H1 (cell line): Measurements from ENCODE around the gene TRIM6. TPM values are rescaled to one million over a fixed set of nuclear protein-coding genes. Genes with fewer than 3 reads are reported as not detected.

Experiments used
- CTCF ChIA-PET: fragments of 300-600 bp; sonication (Branson Sonifier 250); formaldehyde crosslinking; loops from one replicate; lab custom pipeline; 2021; ENCODE audit not compliant: partially characterized antibody; lab: Charles Lee
- POLR2A ChIA-PET: fragments of 300-600 bp; sonication (Branson Sonifier 250); formaldehyde crosslinking; loops from one replicate; lab custom pipeline; 2021; ENCODE audit warnings: inconsistent platforms; ENCODE audit not compliant: partially characterized antibody; lab: Charles Lee
- DNase-seq, 2 experiments: peaks; one replicate each; pipeline versions ENCODE4 v3.0.0 to v3.0.0-alpha.2; 2010 to 2022; ENCODE audit warnings: low spot score in 2 of 2, low read depth in 1 of 2, mixed read lengths in 1 of 2
- FAIRE-seq: peaks from 2 replicates; lab custom pipeline; 2011; peaks lifted over from hg19 to GRCh38; lab: Jason Lieb, UNC
- H2AFZ ChIP-seq: 2 replicates; pipeline ENCODE4 v1.8.1; 2012; ENCODE audit warnings: low read length, inconsistent platforms
- H2AK5ac ChIP-seq: 2 replicates; pipeline ENCODE4 v1.6.1; 2013; ENCODE audit warnings: low read depth, low read length
- H2BK120ac ChIP-seq: replicated peaks from 2 replicates; pipeline ENCODE3; 2013; ENCODE audit warnings: low read depth, low read length, inconsistent platforms
- H2BK12ac ChIP-seq: 2 replicates; pipeline ENCODE4 v1.6.1; 2013; ENCODE audit warnings: low read depth, low read length
- H2BK15ac ChIP-seq: 2 replicates; pipeline ENCODE4 v1.6.1; 2013; ENCODE audit warnings: low read length
- H2BK20ac ChIP-seq: 2 replicates; pipeline ENCODE4 v1.6.1; 2013; ENCODE audit warnings: low read length
- H2BK5ac ChIP-seq: 2 replicates; pipeline ENCODE4 v1.6.1; 2013; ENCODE audit warnings: low read depth, low read length
- H3K14ac ChIP-seq: 2 replicates; pipeline ENCODE4 v1.6.1; 2013; ENCODE audit warnings: inconsistent platforms; ENCODE audit not compliant: insufficient read length
- H3K18ac ChIP-seq: 2 replicates; pipeline ENCODE4 v1.6.1; 2013; ENCODE audit warnings: low read length; ENCODE audit errors: extremely low read depth
- H3K23ac ChIP-seq: 2 replicates; pipeline ENCODE4 v1.6.1; 2013; ENCODE audit warnings: inconsistent platforms; ENCODE audit not compliant: insufficient read length
- H3K23me2 ChIP-seq: 2 replicates; pipeline ENCODE4 v1.6.1; 2013; ENCODE audit warnings: low read depth, low read length
- H3K27ac ChIP-seq: 2 replicates; pipeline ENCODE4 v1.6.1; 2011; ENCODE audit warnings: low read depth, low read length, inconsistent platforms
- H3K27me3 ChIP-seq, 4 experiments: replicated peaks in 1 of 4; 1 replicate in 1 of 4; 2 replicates in 3 of 4; pipeline versions ENCODE4 v1.6.1 to v1.8.1; 2011 to 2013; ENCODE audit warnings: low read length in 3 of 4, mild to moderate bottlenecking in 3 of 4, inconsistent platforms in 2 of 4, mixed read lengths in 2 of 4, moderate library complexity in 1 of 4; ENCODE audit not compliant: control insufficient read depth in 3 of 4, insufficient read depth in 3 of 4; ENCODE audit errors: extremely low read depth in 1 of 4
- H3K36me3 ChIP-seq, 4 experiments: 2 replicates each; pipeline versions ENCODE4 v1.6.1 to v1.8.1; 2011 to 2013; ENCODE audit warnings: mild to moderate bottlenecking in 4 of 4, low read length in 3 of 4, moderate library complexity in 2 of 4, control low read depth in 1 of 4, inconsistent platforms in 1 of 4; ENCODE audit not compliant: insufficient read depth in 4 of 4, control insufficient read depth in 2 of 4
- H3K4ac ChIP-seq: replicated peaks from 2 replicates; pipeline ENCODE3; 2013; ENCODE audit warnings: low read length, low read depth, mixed read lengths, inconsistent platforms; ENCODE audit not compliant: insufficient read length
- H3K4me1 ChIP-seq, 4 experiments: replicated peaks in 1 of 4; 1 replicate in 1 of 4; 2 replicates in 3 of 4; pipeline versions ENCODE4 v1.6.1 to v1.8.1; 2011 to 2013; ENCODE audit warnings: low read length in 3 of 4, inconsistent platforms in 2 of 4, mixed read lengths in 1 of 4; ENCODE audit not compliant: insufficient read depth in 4 of 4, control insufficient read depth in 3 of 4
- H3K4me2 ChIP-seq, 2 experiments: 2 replicates each; pipeline versions ENCODE4 v1.6.1 to v1.8.1; 2011 to 2013; ENCODE audit warnings: low read depth in 2 of 2, low read length in 2 of 2, control low read depth in 1 of 2, inconsistent platforms in 1 of 2, mild to moderate bottlenecking in 1 of 2; ENCODE audit not compliant: insufficient read depth in 1 of 2
- H3K4me3 ChIP-seq, 4 experiments: fragments of 200-600, 300-600 bp in 1 of 4; sonication (generic), shearing (Covaris generic), sonication (Bioruptor Twin) in 1 of 4; 2 replicates each; pipeline versions ENCODE4 v1.5.1 to v1.8.1; 2011 to 2016; ENCODE audit warnings: low read length in 4 of 4, low read depth in 3 of 4, control low read depth in 2 of 4, inconsistent platforms in 2 of 4, mild to moderate bottlenecking in 2 of 4, mixed read lengths in 1 of 4, moderate library complexity in 1 of 4; ENCODE audit not compliant: insufficient read depth in 2 of 4; ENCODE audit errors: extremely low read depth in 1 of 4
- H3K56ac ChIP-seq: replicated peaks from 2 replicates; pipeline ENCODE3; 2013; ENCODE audit warnings: low read depth, mild to moderate bottlenecking, mixed read lengths, low read length, inconsistent platforms; ENCODE audit not compliant: insufficient read length
- H3K79me1 ChIP-seq: 2 replicates; pipeline ENCODE4 v1.6.1; 2013; ENCODE audit warnings: low read depth, low read length, control low read depth
- H3K79me2 ChIP-seq, 2 experiments: 2 replicates each; pipeline versions ENCODE4 v1.6.1 to v1.8.1; 2012 to 2013; ENCODE audit warnings: low read length in 2 of 2, mild to moderate bottlenecking in 2 of 2, inconsistent platforms in 1 of 2; ENCODE audit not compliant: insufficient read depth in 2 of 2, control insufficient read depth in 1 of 2
- H3K9ac ChIP-seq, 4 experiments: replicated peaks in 1 of 4; 1 replicate in 1 of 4; 2 replicates in 3 of 4; pipeline versions ENCODE4 v1.6.1 to v1.8.1; 2011 to 2013; ENCODE audit warnings: low read depth in 3 of 4, low read length in 3 of 4, control low read depth in 2 of 4, mild to moderate bottlenecking in 2 of 4, moderate library complexity in 2 of 4, inconsistent platforms in 1 of 4; ENCODE audit errors: extremely low read depth in 1 of 4
- H3K9me3 ChIP-seq, 2 experiments: 2 replicates each; pipeline versions ENCODE4 v1.6.1 to v1.8.1; 2012 to 2013; ENCODE audit warnings: mild to moderate bottlenecking in 2 of 2, moderate library complexity in 2 of 2, control low read depth in 1 of 2, inconsistent platforms in 1 of 2, low read depth in 1 of 2, low read length in 1 of 2, mixed read lengths in 1 of 2; ENCODE audit not compliant: insufficient read depth in 2 of 2
- H4K20me1 ChIP-seq, 2 experiments: replicated peaks in 1 of 2; 2 replicates each; pipeline versions ENCODE3 to v1.8.1; 2011 to 2013; ENCODE audit warnings: inconsistent platforms in 2 of 2, low read length in 2 of 2, mild to moderate bottlenecking in 1 of 2; ENCODE audit not compliant: insufficient read depth in 2 of 2, control insufficient read depth in 1 of 2
- H4K5ac ChIP-seq: 2 replicates; pipeline ENCODE4 v1.6.1; 2013; ENCODE audit warnings: low read length, low read depth, mixed read lengths, inconsistent platforms; ENCODE audit not compliant: insufficient read length
- H4K8ac ChIP-seq: 2 replicates; pipeline ENCODE4 v1.8.0; 2013; ENCODE audit warnings: mild to moderate bottlenecking, moderate library complexity, low read length, inconsistent platforms; ENCODE audit not compliant: insufficient read depth; ENCODE audit errors: extremely low read depth
- H4K91ac ChIP-seq: replicated peaks from 2 replicates; pipeline ENCODE3; 2013; ENCODE audit warnings: low read length, mixed read lengths, inconsistent platforms; ENCODE audit not compliant: insufficient read length
- CREB1 ChIP-seq: IDR thresholded peaks from 2 replicates; pipeline ENCODE4 v1.6.1; 2012; ENCODE audit warnings: inconsistent platforms
- RBBP5 ChIP-seq: IDR thresholded peaks from 2 replicates; pipeline ENCODE4 v1.7.1; 2012; ENCODE audit warnings: low read depth, mild to moderate bottlenecking, inconsistent platforms, low read length, moderate library complexity, borderline replicate concordance
- WGBS, 2 experiments: shearing (Covaris generic) in 1 of 2; methylation state at CpG; one replicate each; pipeline versions ENCODE4 v1.1.6 to v1.1.7; 2013 to 2015; ENCODE audit warnings: low lambda C conversion rate in 2 of 2, mixed read lengths in 2 of 2, inconsistent platforms in 1 of 2, low coverage in 1 of 2, missing lambda C conversion rate in 1 of 2; ENCODE audit not compliant: insufficient replicate concordance in 2 of 2, insufficient coverage in 1 of 2, insufficient read length in 1 of 2; ENCODE audit errors: extremely low coverage in 1 of 2, missing lambda C conversion rate in 1 of 2; 5-methylcytosine and 5-hydroxymethylcytosine counted together
- polyA plus RNA-seq, 7 experiments: library from polyadenylated mRNA; depleted of rRNA in 3 of 7; stranded (reverse) in 5 of 7; unstranded in 2 of 7; fragments of >200 nt in 5 of 7; fragments of 200-250 nt in 2 of 7; gene quantifications; 1 replicate in 5 of 7; 2 replicates in 1 of 7; 4 replicates in 1 of 7; pipeline versions ENCODE4 v1.2.1 to v1.2.3, GENCODE V29; 2011 to 2013; ENCODE audit warnings: missing spikeins in 2 of 7, mixed read lengths in 2 of 7
- total RNA-seq: library from RNA; stranded (reverse); fragmentation: NEBNext Ultra II Directional; extraction: Animal tissue kit (Norgen Biotek cat#: 25700); gene quantifications from 2 replicates; pipeline ENCODE4 v1.2.1, GENCODE V29; 2021

Gene TRIM6
- total and polyA plus RNA-seq, 2 of the 8 experiments (the other 6 are each of a cell fraction or from before 2014, with no cell fraction given) = 21.6 to 23.3 TPM

DNA sequence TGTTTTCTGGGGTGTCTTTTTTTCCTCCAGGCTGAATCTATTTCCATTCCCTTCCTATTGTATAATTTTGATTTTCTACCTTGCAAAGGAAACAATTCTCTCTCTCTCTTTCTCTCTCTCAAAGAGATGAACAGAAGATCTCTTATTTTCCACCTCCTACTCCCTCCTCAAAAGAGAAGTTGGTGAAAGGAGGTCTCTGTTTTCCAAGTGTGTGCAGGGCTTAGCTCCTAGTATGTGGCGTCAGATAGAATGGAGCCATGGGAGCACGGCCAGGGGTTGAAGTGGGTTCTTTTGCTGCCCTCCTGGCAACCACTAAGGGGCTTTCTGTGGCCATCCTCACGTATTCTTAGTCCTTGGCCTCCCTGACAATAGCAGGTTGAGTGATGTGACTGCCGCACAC is 28.8 kb downstream of the TRIM6 start:
- 60% methylated on average over 4 of the region's 4 CpGs; no CpG with 5 or more reads in 1 of the 2 experiments for WGBS, 2 experiments
- Histone ChIP-seq H3K23ac (no peak overlapping the region), H2BK120ac (no peak overlapping the region), H3K14ac (no peak overlapping the region), H3K4me1 (peaks cover 0 to 17% (median 6%) of the 10 kb centered on the region in 4 experiments; a peak in 4 of 7 replicates), H2BK5ac (no peak overlapping the region), H3K27ac (no peak overlapping the region), H4K20me1 (no peaks in the 10 kb centered on the region), H2BK20ac (no peak overlapping the region), H3K36me3 (no peaks in the 10 kb centered on the region), H2BK15ac (no peak overlapping the region), H3K23me2 (no peaks in the 10 kb centered on the region), H4K5ac (no peak overlapping the region), H2AK5ac (peak overlapping the region; percentile 24; the same call in 1 of the 2 replicates), H3K27me3 (no peaks in the 10 kb centered on the region), H3K9ac (no peak overlapping the region), H3K79me1 (no peaks in the 10 kb centered on the region; the same call in 1 of the 2 replicates), H3K9me3 (no peaks in the 10 kb centered on the region), H4K91ac (no peak overlapping the region), H3K4me2 (peak overlapping the region; percentile 55 to 64), H3K4me3 (peak overlapping the region in 1 of 4 experiments; percentile 48; a peak in 2 of 8 replicates), H3K79me2 (no peaks in the 10 kb centered on the region), H2AFZ (peak overlapping the region; percentile 98; the same call in 1 of the 2 replicates), H2BK12ac (0 out of 2 replicates have a peak overlapping the region, but pooled peaks have one; percentile 14), H3K4ac (no peak overlapping the region), H3K18ac (peak overlapping the region; percentile 75; the same call in 1 of the 2 replicates), H3K56ac (no peak overlapping the region), H4K8ac (no peak overlapping the region)
- no peak for DNase-seq
- ChIA-PET CTCF (interaction anchor here (1.0 to 1.3 kb wide), 3 partner anchors 9 to 34 kb away, joined by 3 to 4 read pairs (median 3); no protein-coding TSS in a partner anchor), POLR2A (no interaction called here)
- TF ChIP-seq RBBP5 (0 out of 2 replicates have a peak, but pooled peaks have one; percentile 3), CREB1 (no peak)
- no peak for FAIRE-seq
